IMR-90 (cell line): ENCODE data around the gene NLRP10. TPM values are rescaled to one million over a fixed set of nuclear protein-coding genes. Genes with fewer than 3 reads are reported as not detected.
A peak's percentile ranks its signal among the peaks of the same experiment; 100 is the strongest.

Experiments used
- ATAC-seq: fragments of 200-7000 bp; cut with Tn5 transposase; 2 replicates; pipeline ENCODE4 v1.9.1; 2020; ENCODE audit warnings: low read depth, mild to moderate bottlenecking, moderate library complexity
- BruUV-seq: library from RNA; stranded (reverse); fragments of 400-500 nt; replicated peaks from 2 replicates; lab custom pipeline; 2021; lab: Mats Ljungman, UMichigan
- CTCF ChIA-PET: fragments of 300-600 bp; formaldehyde crosslinking; extraction: SDS; loops from one replicate; lab custom pipeline; 2021; ENCODE audit warnings: antibody characterized with exemption; lab: Yijun Ruan, JAX
- POLR2A ChIA-PET: fragments of 300-600 bp; sonication (Branson Sonifier 250); formaldehyde crosslinking; loops from one replicate; lab custom pipeline; 2022; ENCODE audit warnings: antibody characterized with exemption; ENCODE audit not compliant: unreplicated experiment; lab: Charles Lee
- DNase-seq: peaks from one replicate; pipeline ENCODE4 v3.0.0; 2013
- H2AFZ ChIP-seq: replicated peaks from 2 replicates; pipeline ENCODE3; 2013; ENCODE audit warnings: low read length, mild to moderate bottlenecking; ENCODE audit not compliant: poor library complexity
- H2AK5ac ChIP-seq: 2 replicates; pipeline ENCODE4 v1.6.1; 2013; ENCODE audit warnings: low read depth, low read length, inconsistent platforms
- H2AK9ac ChIP-seq: replicated peaks from 2 replicates; pipeline ENCODE3; 2013; ENCODE audit warnings: mild to moderate bottlenecking, low read depth, low read length, moderate library complexity; ENCODE audit not compliant: poor library complexity
- H2BK120ac ChIP-seq: 2 replicates; pipeline ENCODE4 v1.6.1; 2013; ENCODE audit warnings: low read depth, low read length, inconsistent platforms
- H2BK15ac ChIP-seq: 3 replicates; pipeline ENCODE4 v1.6.1; 2013; ENCODE audit warnings: low read depth, low read length, inconsistent platforms
- H2BK20ac ChIP-seq: 2 replicates; pipeline ENCODE4 v1.6.1; 2013; ENCODE audit warnings: low read depth, mild to moderate bottlenecking, inconsistent platforms, low read length, moderate library complexity
- H2BK5ac ChIP-seq: 2 replicates; pipeline ENCODE4 v1.6.1; 2013; ENCODE audit warnings: mild to moderate bottlenecking, low read depth, low read length, inconsistent platforms; ENCODE audit not compliant: poor library complexity, severe bottlenecking
- H3K14ac ChIP-seq: replicated peaks from 2 replicates; pipeline ENCODE4 v1.6.1; 2013; ENCODE audit warnings: low read depth, low read length, inconsistent platforms
- H3K18ac ChIP-seq: 2 replicates; pipeline ENCODE4 v1.6.1; 2013; ENCODE audit warnings: low read depth, low read length, control low read depth
- H3K23ac ChIP-seq: 2 replicates; pipeline ENCODE4 v1.6.1; 2013; ENCODE audit warnings: low read depth, low read length, inconsistent platforms
- H3K27ac ChIP-seq: 2 replicates; pipeline ENCODE4 v1.5.1; 2013; ENCODE audit warnings: mild to moderate bottlenecking, control low read depth, low read length; ENCODE audit not compliant: insufficient read depth
- H3K27me3 ChIP-seq: 2 replicates; pipeline ENCODE4 v1.6.1; 2013; ENCODE audit warnings: low read length; ENCODE audit not compliant: control insufficient read depth, insufficient read depth
- H3K36me3 ChIP-seq: 2 replicates; pipeline ENCODE4 v1.6.1; 2013; ENCODE audit warnings: low read length, mixed read lengths; ENCODE audit not compliant: control insufficient read depth, insufficient read depth
- H3K4ac ChIP-seq: 2 replicates; pipeline ENCODE4 v1.6.1; 2013; ENCODE audit warnings: low read depth, low read length, inconsistent platforms
- H3K4me1 ChIP-seq: 2 replicates; pipeline ENCODE4 v1.6.1; 2013; ENCODE audit warnings: low read length, mixed read lengths; ENCODE audit not compliant: control insufficient read depth, insufficient read depth
- H3K4me2 ChIP-seq: 2 replicates; pipeline ENCODE4 v1.6.1; 2013; ENCODE audit warnings: low read depth, mild to moderate bottlenecking, control low read depth, low read length, moderate library complexity
- H3K4me3 ChIP-seq: 2 replicates; pipeline ENCODE4 v1.5.1; 2013; ENCODE audit warnings: low read depth, mild to moderate bottlenecking, control low read depth, low read length, moderate library complexity; ENCODE audit not compliant: insufficient read depth
- H3K56ac ChIP-seq: 2 replicates; pipeline ENCODE4 v1.6.1; 2013; ENCODE audit warnings: low read length, inconsistent platforms; ENCODE audit not compliant: insufficient read depth; ENCODE audit errors: extremely low read depth
- H3K79me1 ChIP-seq, 2 experiments: 2 replicates each; pipeline ENCODE4 v1.6.1; 2013; ENCODE audit warnings: low read length in 2 of 2, inconsistent platforms in 1 of 2, low read depth in 1 of 2
- H3K9ac ChIP-seq: 2 replicates; pipeline ENCODE4 v1.6.1; 2013; ENCODE audit warnings: low read depth, low read length, control low read depth
- H3K9me1 ChIP-seq: 2 replicates; pipeline ENCODE4 v1.6.1; 2013; ENCODE audit warnings: low read length, inconsistent platforms; ENCODE audit not compliant: insufficient read depth
- H3K9me3 ChIP-seq: 2 replicates; pipeline ENCODE4 v1.6.1; 2013; ENCODE audit warnings: low read length; ENCODE audit not compliant: control insufficient read depth, insufficient read depth
- H4K20me1 ChIP-seq: 2 replicates; pipeline ENCODE4 v1.6.1; 2013; ENCODE audit warnings: low read length, inconsistent platforms; ENCODE audit not compliant: insufficient read depth
- H4K5ac ChIP-seq: 2 replicates; pipeline ENCODE4 v1.6.1; 2013; ENCODE audit warnings: mild to moderate bottlenecking, low read depth, low read length, control low read depth
- H4K8ac ChIP-seq, 2 experiments: 2 replicates each; pipeline ENCODE4 v1.6.1; 2013; ENCODE audit warnings: low read depth in 2 of 2, low read length in 2 of 2, control low read depth in 1 of 2, inconsistent platforms in 1 of 2
- H4K91ac ChIP-seq: 2 replicates; pipeline ENCODE4 v1.6.1; 2013; ENCODE audit warnings: low read depth, low read length, inconsistent platforms; ENCODE audit not compliant: insufficient read depth
- FOS ChIP-seq: fragments of 150-350 bp; IDR thresholded peaks from 2 replicates; pipeline ENCODE4 v1.6.1; 2016; ENCODE audit warnings: low read depth, low read length
- WGBS, 2 experiments: methylation state at CpG; one replicate each; pipeline versions ENCODE4 v1.1.5 to v1.1.7; 2013; ENCODE audit warnings: missing lambda C conversion rate in 2 of 2; ENCODE audit not compliant: insufficient read length in 1 of 2; ENCODE audit errors: extremely low coverage in 2 of 2; 5-methylcytosine and 5-hydroxymethylcytosine counted together
- dilution Hi-C: fragments of 300-500 bp; cut with HindIII; formaldehyde crosslinking; loops from one replicate; pipeline ENCODE4 v1.14.3; 2018; ENCODE audit warnings: low sequenced_read_pairs; ENCODE audit not compliant: unreplicated experiment
- in situ Hi-C: fragments of 300-500 bp; cut with MboI; formaldehyde crosslinking; loops from 3 replicates; pipeline ENCODE4 v1.14.3; 2019; ENCODE audit warnings: low sequenced_read_pairs, inconsistent platforms, mixed read lengths
- intact Hi-C: fragments of 100-400 bp; cut with micrococcal nuclease; formaldehyde crosslinking; loops from 2 replicates; pipeline ENCODE4 v1.10.0; 2022
- polyA plus RNA-seq, 3 experiments: library from polyadenylated mRNA; depleted of rRNA; stranded (reverse); fragments of >200 nt; gene quantifications; 2 replicates each; pipeline ENCODE4 v1.2.3, GENCODE V29; 2012; ENCODE audit warnings: low replicate concordance in 1 of 3
- total RNA-seq: library from RNA; depleted of rRNA; stranded (reverse); fragments of >200 nt; gene quantifications from 2 replicates; pipeline ENCODE4 v1.2.3, GENCODE V29; 2012

The NLRP10 gene
- total and polyA plus RNA-seq, 2 of the 4 experiments (the other 2 are of a cell fraction): 6.5 to 36.7 TPM

- H2BK15ac ChIP-seq: peak overlapping the region; percentile 67; the same call in 2 of the 3 replicates
- H2AK9ac ChIP-seq: peak overlapping the region; percentile 1
- H3K9ac ChIP-seq: no peak overlapping the region
- no CpG with 5 or more reads among the region's 2 CpGs for WGBS, 2 experiments
- H4K20me1 ChIP-seq: no peaks in the 10 kb centered on the region
- POLR2A ChIA-PET: no interaction called here
- H3K23ac ChIP-seq: peak overlapping the region; percentile 65; the same call in 1 of the 2 replicates
- no peaks in the 10 kb centered on the region for H3K27me3 ChIP-seq
- no peaks in the 10 kb centered on the region for H3K9me3 ChIP-seq
- H3K4me3 ChIP-seq: no peak overlapping the region
- peak overlapping the region; percentile 59 for H2AK5ac ChIP-seq
- intact Hi-C loops (no loop called here), in situ Hi-C loops (loop anchor here (25.0 kb wide), 1 partner anchor 412 kb away; no protein-coding TSS in a partner anchor), dilution Hi-C loops (no loop called here)
- CTCF ChIA-PET: interaction anchor here (4.3 kb wide), 1 partner anchor 12 kb away, joined by 24 read pairs; the partner anchor contains the start of gene EIF3F
- H3K56ac ChIP-seq: no peak overlapping the region
- H4K8ac ChIP-seq: peak overlapping the region; percentile 37 to 82; a peak in 3 of 4 replicates
- peak overlapping the region; percentile 91 for H2BK5ac ChIP-seq
- peak overlapping the region; percentile 84 for H3K4ac ChIP-seq
- peak overlapping the region; percentile 27 for H4K91ac ChIP-seq
- H3K14ac ChIP-seq: peak overlapping the region; percentile 68
- H2BK120ac ChIP-seq: peak overlapping the region; percentile 78
- H3K27ac ChIP-seq: no peak overlapping the region
- H3K4me2 ChIP-seq: no peak overlapping the region
- H3K9me1 ChIP-seq: peaks cover 3% of the 10 kb centered on the region; the same call in 1 of the 2 replicates
- peaks cover 0 to 7% of the 10 kb centered on the region in 2 experiments; a peak in 1 of 4 replicates for H3K79me1 ChIP-seq
- DNase-seq: no peak
- peak overlapping the region; percentile 90 for H2BK20ac ChIP-seq
- H2AFZ ChIP-seq: peak overlapping the region; percentile 33
- H3K4me1 ChIP-seq: peaks cover 9% of the 10 kb centered on the region; the same call in 1 of the 2 replicates
- ATAC-seq: no peak
- peak overlapping the region; percentile 38 for H3K18ac ChIP-seq
- TF ChIP-seq FOS: no peak
- peak overlapping the region; percentile 33; the same call in 1 of the 2 replicates for H4K5ac ChIP-seq
- no TSS peak for BruUV-seq
- H3K36me3 ChIP-seq: no peaks in the 10 kb centered on the region
These were observed 9.4 kb upstream of the NLRP10 start for GRCh38 chr11:7974668-7975067.
